ENCODE measurements around the gene NEURL4. TPM values are rescaled to one million over a fixed set of nuclear protein-coding genes. Genes with fewer than 3 reads are reported as not detected.
A peak's percentile ranks its signal among the peaks of the same experiment; 100 is the strongest.

NEURL4 gene
- total and polyA plus RNA-seq, 2 donors (not counting 3 experiments of a cell fraction or from before 2014, with no cell fraction given), result 32.0 to 44.9 TPM

DNA sequence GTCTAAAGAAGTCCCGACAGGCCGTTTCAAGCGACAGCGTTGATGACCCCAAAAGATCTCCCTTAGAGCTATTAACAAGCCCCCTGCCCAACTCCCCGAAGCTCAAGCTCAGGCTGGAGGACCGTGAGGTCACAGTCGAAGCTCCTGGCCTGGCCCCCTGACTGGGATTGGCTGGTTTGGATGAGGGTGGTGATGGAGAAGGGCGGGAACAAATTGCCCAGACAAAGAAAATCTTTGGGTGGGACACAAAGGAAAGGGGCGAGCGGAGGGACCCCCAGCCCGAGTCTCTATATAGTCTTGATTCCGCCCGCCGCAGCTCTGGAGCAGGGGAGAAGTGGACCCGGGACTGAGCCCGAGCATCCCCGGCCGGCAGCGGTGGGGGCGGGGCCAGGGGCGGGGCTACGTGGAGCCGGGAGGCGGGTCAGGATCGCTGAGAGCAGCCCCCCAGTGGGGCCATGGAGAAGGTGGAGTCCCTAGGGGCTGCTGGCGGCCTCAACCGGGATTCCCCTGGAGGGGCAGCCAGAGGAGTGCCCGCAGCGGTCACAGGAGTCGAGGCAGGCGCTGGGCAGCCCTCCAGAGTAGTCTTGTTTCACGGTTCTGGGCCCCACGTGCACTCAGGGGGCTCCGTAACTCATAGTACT is 982 bp upstream of the NEURL4 start:
- Histone ChIP-seq H3K9me1 (replicated peaks; ENCODE audit: control insufficient read depth, extremely low read depth, insufficient read depth, low read length) (no peaks in the 10 kb centered on the region), H3K4me1 (ENCODE audit: control insufficient read depth, extremely low read depth, insufficient read depth, low read length) (peaks cover 10% of the 10 kb centered on the region), H3K9me3 (replicated peaks; ENCODE audit: control insufficient read depth, insufficient read depth, low read length) (no peaks in the 10 kb centered on the region), H3K27ac (ENCODE audit: insufficient read depth, low read depth, low read length) (peak overlapping the region; percentile 71), H3K4me2 (ENCODE audit: insufficient read depth, low read length) (peak overlapping the region; percentile 95), H3K79me2 (ENCODE audit: control insufficient read depth, insufficient read depth, low read length) (peaks cover 10% of the 10 kb centered on the region), H3K9ac (replicated peaks; ENCODE audit: extremely low read depth, insufficient read depth, low read length) (peak overlapping the region; percentile 46), H3K4me3 (replicated peaks in 1 of 3; ENCODE audit: insufficient read depth in 1 of 3, low read depth in 1 of 3, low read length in 3 of 3) (peak overlapping the region; percentile 80 to 86 (median 81)), H3K27me3 (ENCODE audit: control insufficient read depth in 2 of 2, insufficient read depth in 2 of 2, low read length in 2 of 2) (peaks cover 0 to 2% of the 10 kb centered on the region in 2 experiments), H4K20me1 (replicated peaks; ENCODE audit: control insufficient read depth, extremely low read depth, insufficient read depth, low read length) (no peaks in the 10 kb centered on the region), H3K36me3 (ENCODE audit: control insufficient read depth in 2 of 2, extremely low read depth in 1 of 2, insufficient read depth in 2 of 2, low read length in 2 of 2) (peaks cover 0 to 3% of the 10 kb centered on the region in 2 experiments), H2AFZ (ENCODE audit: low read depth, low read length) (peak overlapping the region; percentile 97)
- dilution Hi-C loops (cut with MboI; ENCODE audit: extremely low pct_ligation_motif_present, low sequenced_read_pairs), result no loop called here
- ChIA-PET CTCF (interaction anchor here (0.7 to 1.9 kb wide), 23 partner anchors 10 to 285 kb away, joined by 3 to 13 read pairs (median 4); partner anchors contain the start of genes GPS2, SLC2A4 and TMEM256), POLR2A (interaction anchor here (0.5 to 1.7 kb wide), 9 partner anchors 14 to 112 kb away, joined by 3 to 5 read pairs (median 4); partner anchors contain the start of genes GPS2, SLC2A4 and TMEM256)
- no TSS peak for BruUV-seq (replicated peaks)
- FAIRE-seq, result no peak
- intact Hi-C loops (cut with micrococcal nuclease), result loop anchor here (1.0 kb wide), 2 partner anchors 15 to 50 kb away; partner anchors contain the start of gene GPS2
- DNase-seq (ENCODE audit: low read depth, low spot score), result no peak
- TF ChIP-seq, protein P1, sequence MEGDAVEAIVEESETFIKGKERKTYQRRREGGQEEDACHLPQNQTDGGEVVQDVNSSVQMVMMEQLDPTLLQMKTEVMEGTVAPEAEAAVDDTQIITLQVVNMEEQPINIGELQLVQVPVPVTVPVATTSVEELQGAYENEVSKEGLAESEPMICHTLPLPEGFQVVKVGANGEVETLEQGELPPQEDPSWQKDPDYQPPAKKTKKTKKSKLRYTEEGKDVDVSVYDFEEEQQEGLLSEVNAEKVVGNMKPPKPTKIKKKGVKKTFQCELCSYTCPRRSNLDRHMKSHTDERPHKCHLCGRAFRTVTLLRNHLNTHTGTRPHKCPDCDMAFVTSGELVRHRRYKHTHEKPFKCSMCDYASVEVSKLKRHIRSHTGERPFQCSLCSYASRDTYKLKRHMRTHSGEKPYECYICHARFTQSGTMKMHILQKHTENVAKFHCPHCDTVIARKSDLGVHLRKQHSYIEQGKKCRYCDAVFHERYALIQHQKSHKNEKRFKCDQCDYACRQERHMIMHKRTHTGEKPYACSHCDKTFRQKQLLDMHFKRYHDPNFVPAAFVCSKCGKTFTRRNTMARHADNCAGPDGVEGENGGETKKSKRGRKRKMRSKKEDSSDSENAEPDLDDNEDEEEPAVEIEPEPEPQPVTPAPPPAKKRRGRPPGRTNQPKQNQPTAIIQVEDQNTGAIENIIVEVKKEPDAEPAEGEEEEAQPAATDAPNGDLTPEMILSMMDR (IDR thresholded peaks at IDR 0.05; ENCODE audit: extremely low read depth in 1 of 2, insufficient read depth in 1 of 2, low read depth in 1 of 2, low read length in 2 of 2), result no peak
- TF ChIP-seq FOS (IDR thresholded peaks at IDR 0.05; ENCODE audit: borderline replicate concordance, insufficient read depth, low read length), result no peak
- no peak for TF ChIP-seq EZH2 (IDR thresholded peaks at IDR 0.05; ENCODE audit: borderline replicate concordance, low read depth, low read length, severe bottlenecking)
- TF ChIP-seq POLR2A (IDR thresholded peaks at IDR 0.05; ENCODE audit: low read depth, low read length), result no peak
- no peak for TF ChIP-seq GATA2 (IDR thresholded peaks at IDR 0.05; ENCODE audit: insufficient read depth, insufficient read length, low read depth, low read length)
- TF ChIP-seq, protein P2, sequence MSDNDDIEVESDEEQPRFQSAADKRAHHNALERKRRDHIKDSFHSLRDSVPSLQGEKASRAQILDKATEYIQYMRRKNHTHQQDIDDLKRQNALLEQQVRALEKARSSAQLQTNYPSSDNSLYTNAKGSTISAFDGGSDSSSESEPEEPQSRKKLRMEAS (IDR thresholded peaks at IDR 0.05; ENCODE audit: insufficient read depth, insufficient read length), result no peak
- no peak for TF ChIP-seq POLR2AphosphoS5 (IDR thresholded peaks at IDR 0.05; ENCODE audit: insufficient read depth, low read depth, low read length)
- no peak for TF ChIP-seq JUN (IDR thresholded peaks at IDR 0.05; ENCODE audit: borderline replicate concordance, insufficient read depth, insufficient read length, low read depth)
- no peak for TF ChIP-seq MYC (IDR thresholded peaks at IDR 0.05; ENCODE audit: low read depth, low read length)

Measured in endothelial cell of umbilical vein (primary cell).